ENCODE measurements around the gene KCNMB1.

Gene KCNMB1

DNA sequence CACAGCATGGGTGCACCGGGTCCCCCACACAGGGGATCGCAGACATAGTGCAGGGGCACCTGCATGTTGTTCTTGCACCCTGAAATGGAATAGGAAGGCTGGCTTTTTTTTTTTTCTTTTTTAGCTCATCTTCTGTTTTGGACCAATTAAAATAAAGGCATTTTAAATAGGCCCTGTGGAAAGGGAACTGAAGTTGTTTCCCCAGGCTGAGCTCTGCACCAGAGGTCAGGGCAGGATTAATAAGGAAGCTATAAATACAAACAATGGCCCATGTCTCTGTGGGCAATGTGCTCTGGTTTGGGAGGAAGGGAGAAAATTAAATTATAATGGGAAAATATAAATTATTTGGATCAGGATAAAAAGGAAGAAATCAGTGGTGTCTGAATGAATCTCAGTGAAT lies 21.2 kb upstream of the KCNMB1 start:
- Histone ChIP-seq H3K4ac (ENCODE audit: low read length) (no peak overlapping the region), H3K27ac (replicated peaks; ENCODE audit: low read length) (no peak overlapping the region), H3K9ac (ENCODE audit: low read depth, low read length, poor library complexity) (no peak overlapping the region), H3K9me3 (replicated peaks in 1 of 2; ENCODE audit: control insufficient read depth in 2 of 2, insufficient read depth in 1 of 2, low read depth in 1 of 2, low read length in 2 of 2) (no peaks in the 10 kb centered on the region), H3K23ac (ENCODE audit: low read depth, low read length, poor library complexity) (no peak overlapping the region), H3K27me3 (ENCODE audit: control insufficient read depth in 3 of 3, insufficient read depth in 3 of 3, low read depth in 1 of 3, low read length in 3 of 3) (no peaks in the 10 kb centered on the region), H3K36me3 (replicated peaks in 1 of 2; ENCODE audit: control insufficient read depth in 2 of 2, insufficient read depth in 2 of 2, low read length in 2 of 2) (no peaks in the 10 kb centered on the region), H2BK12ac (ENCODE audit: low read length) (no peak overlapping the region), H3K4me1 (ENCODE audit: control insufficient read depth in 2 of 2, insufficient read depth in 1 of 2, low read depth in 1 of 2, low read length in 2 of 2) (peaks cover 0 to 10% of the 10 kb centered on the region in 2 donors), H2BK15ac (ENCODE audit: low read length) (peak overlapping the region; percentile 47), H2BK5ac (ENCODE audit: low read length) (no peak overlapping the region), H3K79me1 (ENCODE audit: low read depth, low read length) (no peaks in the 10 kb centered on the region), H3K14ac (ENCODE audit: low read length) (no peak overlapping the region), H4K8ac (ENCODE audit: low read depth, low read length) (no peak overlapping the region), H3K4me2 (ENCODE audit: insufficient read depth, low read length, poor library complexity, severe bottlenecking) (no peak overlapping the region), H2BK120ac (ENCODE audit: low read depth, low read length) (no peak overlapping the region), H3K4me3 (ENCODE audit: low read length in 2 of 2) (no peak overlapping the region), H4K91ac (ENCODE audit: low read depth, low read length, poor library complexity) (no peak overlapping the region), H3K18ac (ENCODE audit: low read length) (peak overlapping the region; percentile 21), H2AFZ (ENCODE audit: low read length) (no peak overlapping the region), H2AK5ac (ENCODE audit: low read depth, low read length) (no peak overlapping the region)
- DNase-seq (ENCODE audit: low spot score): no peak
- WGBS, 2 donors (ENCODE audit: extremely low coverage in 2 of 2, insufficient read length in 2 of 2, insufficient replicate concordance in 1 of 2): no CpG with 5 or more reads among the region's 2 CpGs

DNA sequence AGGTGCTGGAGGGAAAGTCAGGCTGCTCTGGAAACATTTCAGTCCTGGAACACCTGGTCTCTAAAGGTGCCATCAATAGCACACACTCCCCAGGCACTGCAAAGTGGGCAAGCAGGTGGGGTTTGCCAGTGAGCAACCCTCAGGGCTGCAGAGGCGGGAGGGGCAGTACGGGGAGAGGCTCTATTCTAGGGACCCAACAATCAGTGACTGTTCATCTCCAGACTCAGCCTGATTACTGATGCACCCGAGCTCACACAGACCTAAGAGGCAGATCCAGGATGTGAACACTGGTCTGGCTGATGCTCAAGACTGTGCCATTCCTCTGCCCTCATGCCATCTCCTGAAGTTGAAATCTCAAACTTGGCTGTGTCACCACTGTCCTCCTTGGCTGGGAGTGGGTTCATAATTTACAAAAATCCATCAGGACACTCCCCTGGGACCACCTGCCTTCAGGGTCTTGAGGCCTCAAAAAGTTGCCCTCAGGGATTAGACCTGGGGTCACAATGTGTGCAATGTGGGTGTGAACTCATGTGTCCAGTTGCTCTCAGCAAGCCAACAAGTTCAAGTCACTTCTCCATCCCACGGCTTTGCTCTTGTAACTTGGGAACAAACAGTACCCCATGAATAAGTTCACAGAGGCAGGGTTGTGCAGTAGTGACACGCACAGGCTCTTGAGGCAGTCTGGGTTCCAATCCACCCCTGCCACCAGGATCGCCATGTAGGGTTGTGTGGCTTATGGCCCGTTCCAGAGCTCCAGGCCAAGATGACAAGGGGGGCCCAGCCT lies 19.9 kb upstream of the KCNMB1 start:
- Histone ChIP-seq H3K9me3 (replicated peaks in 1 of 2; ENCODE audit: control insufficient read depth in 2 of 2, insufficient read depth in 1 of 2, low read depth in 1 of 2, low read length in 2 of 2) (no peaks in the 10 kb centered on the region), H3K4me1 (ENCODE audit: control insufficient read depth in 2 of 2, insufficient read depth in 1 of 2, low read depth in 1 of 2, low read length in 2 of 2) (peaks cover 0 to 10% of the 10 kb centered on the region in 2 donors), H3K79me1 (ENCODE audit: low read depth, low read length) (no peaks in the 10 kb centered on the region), H2BK12ac (ENCODE audit: low read length) (no peak overlapping the region), H2AFZ (ENCODE audit: low read length) (no peak overlapping the region), H2AK5ac (ENCODE audit: low read depth, low read length) (peak overlapping the region; percentile 51), H3K36me3 (replicated peaks in 1 of 2; ENCODE audit: control insufficient read depth in 2 of 2, insufficient read depth in 2 of 2, low read length in 2 of 2) (no peaks in the 10 kb centered on the region), H3K14ac (ENCODE audit: low read length) (no peak overlapping the region), H3K9ac (ENCODE audit: low read depth, low read length, poor library complexity) (no peak overlapping the region), H2BK120ac (ENCODE audit: low read depth, low read length) (peak overlapping the region; percentile 12), H2BK5ac (ENCODE audit: low read length) (no peak overlapping the region), H3K27ac (replicated peaks; ENCODE audit: low read length) (no peak overlapping the region), H3K4me2 (ENCODE audit: insufficient read depth, low read length, poor library complexity, severe bottlenecking) (no peak overlapping the region), H4K8ac (ENCODE audit: low read depth, low read length) (no peak overlapping the region), H2BK15ac (ENCODE audit: low read length) (peak overlapping the region; percentile 12), H4K91ac (ENCODE audit: low read depth, low read length, poor library complexity) (no peak overlapping the region), H3K18ac (ENCODE audit: low read length) (peak overlapping the region; percentile 63), H3K23ac (ENCODE audit: low read depth, low read length, poor library complexity) (no peak overlapping the region), H3K4me3 (ENCODE audit: low read length in 2 of 2) (no peak overlapping the region), H3K4ac (ENCODE audit: low read length) (no peak overlapping the region), H3K27me3 (ENCODE audit: control insufficient read depth in 3 of 3, insufficient read depth in 3 of 3, low read depth in 1 of 3, low read length in 3 of 3) (no peaks in the 10 kb centered on the region)
- DNase-seq (ENCODE audit: low spot score): no peak
- WGBS, 2 donors (ENCODE audit: extremely low coverage in 2 of 2, insufficient read length in 2 of 2, insufficient replicate concordance in 1 of 2): no CpG with 5 or more reads among the region's 7 CpGs

DNA sequence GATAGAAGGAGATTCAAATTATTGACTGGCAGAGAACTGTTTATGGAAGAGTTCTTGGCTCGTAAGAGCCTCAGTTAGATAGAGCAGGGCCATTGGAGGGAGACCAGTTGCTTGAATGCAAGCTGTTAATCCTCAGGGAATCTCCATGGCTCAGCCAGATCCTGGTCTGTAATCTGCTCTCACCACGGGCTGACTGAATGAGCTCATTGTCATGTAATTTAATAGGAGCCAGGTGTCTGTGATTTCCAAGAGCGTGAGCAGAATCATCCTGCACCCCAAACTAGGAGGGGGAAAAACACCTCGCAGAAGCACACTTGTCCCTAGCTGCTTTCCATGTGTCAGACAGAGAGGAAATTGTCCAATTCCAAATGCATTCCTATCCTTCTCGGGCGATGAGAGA lies 19.1 kb upstream of the KCNMB1 start:
- H2BK5ac ChIP-seq (ENCODE audit: low read length): no peak overlapping the region
- no peaks in the 10 kb centered on the region for H3K27me3 ChIP-seq (ENCODE audit: control insufficient read depth in 3 of 3, insufficient read depth in 3 of 3, low read depth in 1 of 3, low read length in 3 of 3)
- no peaks in the 10 kb centered on the region for H3K36me3 ChIP-seq (replicated peaks in 1 of 2; ENCODE audit: control insufficient read depth in 2 of 2, insufficient read depth in 2 of 2, low read length in 2 of 2)
- no peak overlapping the region for H3K4ac ChIP-seq (ENCODE audit: low read length)
- no peaks in the 10 kb centered on the region for H3K9me3 ChIP-seq (replicated peaks in 1 of 2; ENCODE audit: control insufficient read depth in 2 of 2, insufficient read depth in 1 of 2, low read depth in 1 of 2, low read length in 2 of 2)
- no peak overlapping the region for H2BK12ac ChIP-seq (ENCODE audit: low read length)
- H3K9ac ChIP-seq (ENCODE audit: low read depth, low read length, poor library complexity): no peak overlapping the region
- peaks cover 0 to 15% of the 10 kb centered on the region in 2 donors for H3K4me1 ChIP-seq (ENCODE audit: control insufficient read depth in 2 of 2, insufficient read depth in 1 of 2, low read depth in 1 of 2, low read length in 2 of 2)
- no peak overlapping the region for H3K4me3 ChIP-seq (ENCODE audit: low read length in 2 of 2)
- no peak overlapping the region for H3K18ac ChIP-seq (ENCODE audit: low read length)
- H3K79me1 ChIP-seq (ENCODE audit: low read depth, low read length): no peaks in the 10 kb centered on the region
- peak overlapping the region; percentile 15 for H3K4me2 ChIP-seq (ENCODE audit: insufficient read depth, low read length, poor library complexity, severe bottlenecking)
- H3K23ac ChIP-seq (ENCODE audit: low read depth, low read length, poor library complexity): no peak overlapping the region
- H2AFZ ChIP-seq (ENCODE audit: low read length): no peak overlapping the region
- DNase-seq (ENCODE audit: low spot score): no peak
- H2BK15ac ChIP-seq (ENCODE audit: low read length): no peak overlapping the region
- no peak overlapping the region for H3K14ac ChIP-seq (ENCODE audit: low read length)
- H2AK5ac ChIP-seq (ENCODE audit: low read depth, low read length): no peak overlapping the region
- H4K91ac ChIP-seq (ENCODE audit: low read depth, low read length, poor library complexity): no peak overlapping the region
- no CpG with 5 or more reads among the region's 6 CpGs for WGBS, 2 donors (ENCODE audit: extremely low coverage in 2 of 2, insufficient read length in 2 of 2, insufficient replicate concordance in 1 of 2)
- no peak overlapping the region for H4K8ac ChIP-seq (ENCODE audit: low read depth, low read length)
- no peak overlapping the region for H3K27ac ChIP-seq (replicated peaks; ENCODE audit: low read length)
- no peak overlapping the region for H2BK120ac ChIP-seq (ENCODE audit: low read depth, low read length)

DNA sequence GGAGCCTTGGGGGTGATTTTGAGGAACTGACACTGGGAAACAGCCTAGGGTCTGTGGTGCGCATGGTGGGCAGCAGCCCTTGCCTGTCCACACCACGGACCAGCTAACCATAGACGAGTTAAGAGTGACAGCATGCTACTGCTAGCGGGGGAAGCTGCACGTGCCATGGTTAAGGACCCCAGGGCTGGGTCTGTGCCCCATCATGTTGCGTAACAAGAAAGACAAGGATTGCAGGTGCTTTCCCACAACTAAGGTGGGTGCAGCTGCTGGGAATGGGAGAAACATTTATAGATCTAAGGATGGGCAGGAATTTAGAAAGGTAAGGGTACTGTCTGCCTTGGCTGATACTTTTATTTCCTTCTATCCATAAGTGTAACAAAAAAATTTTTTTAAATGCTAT lies 17.9 kb upstream of the KCNMB1 start:
- H3K27me3 ChIP-seq (ENCODE audit: control insufficient read depth in 3 of 3, insufficient read depth in 3 of 3, low read depth in 1 of 3, low read length in 3 of 3): no peaks in the 10 kb centered on the region
- H3K4ac ChIP-seq (ENCODE audit: low read length): no peak overlapping the region
- no peak overlapping the region for H2BK5ac ChIP-seq (ENCODE audit: low read length)
- no peak overlapping the region for H3K27ac ChIP-seq (replicated peaks; ENCODE audit: low read length)
- H3K4me2 ChIP-seq (ENCODE audit: insufficient read depth, low read length, poor library complexity, severe bottlenecking): no peak overlapping the region
- peaks cover 0 to 2% of the 10 kb centered on the region in 2 donors for H3K9me3 ChIP-seq (replicated peaks in 1 of 2; ENCODE audit: control insufficient read depth in 2 of 2, insufficient read depth in 1 of 2, low read depth in 1 of 2, low read length in 2 of 2)
- no peak overlapping the region for H3K14ac ChIP-seq (ENCODE audit: low read length)
- H3K4me1 ChIP-seq (ENCODE audit: control insufficient read depth in 2 of 2, insufficient read depth in 1 of 2, low read depth in 1 of 2, low read length in 2 of 2): peaks cover 0 to 15% of the 10 kb centered on the region in 2 donors
- no peaks in the 10 kb centered on the region for H3K36me3 ChIP-seq (replicated peaks in 1 of 2; ENCODE audit: control insufficient read depth in 2 of 2, insufficient read depth in 2 of 2, low read length in 2 of 2)
- H3K79me1 ChIP-seq (ENCODE audit: low read depth, low read length): no peaks in the 10 kb centered on the region
- WGBS, 2 donors (ENCODE audit: extremely low coverage in 2 of 2, insufficient read length in 2 of 2, insufficient replicate concordance in 1 of 2): no CpG with 5 or more reads among the region's 6 CpGs
- H3K23ac ChIP-seq (ENCODE audit: low read depth, low read length, poor library complexity): no peak overlapping the region
- no peak overlapping the region for H4K91ac ChIP-seq (ENCODE audit: low read depth, low read length, poor library complexity)
- peak overlapping the region; percentile 16 for H3K9ac ChIP-seq (ENCODE audit: low read depth, low read length, poor library complexity)
- peak overlapping the region; percentile 86 for H2AK5ac ChIP-seq (ENCODE audit: low read depth, low read length)
- no peak for DNase-seq (ENCODE audit: low spot score)
- no peak overlapping the region for H2BK120ac ChIP-seq (ENCODE audit: low read depth, low read length)
- H3K4me3 ChIP-seq (ENCODE audit: low read length in 2 of 2): no peak overlapping the region
- no peak overlapping the region for H2AFZ ChIP-seq (ENCODE audit: low read length)
- no peak overlapping the region for H4K8ac ChIP-seq (ENCODE audit: low read depth, low read length)
- H3K18ac ChIP-seq (ENCODE audit: low read length): peak overlapping the region; percentile 30
- H2BK12ac ChIP-seq (ENCODE audit: low read length): peak overlapping the region; percentile 19
- H2BK15ac ChIP-seq (ENCODE audit: low read length): peak overlapping the region; percentile 53
